GM12801 (cell line): Measurements from ENCODE around the gene EEFSEC.

ENCODE experiments used
- TF ChIP-seq, protein P1 (sequence below): IDR thresholded peaks from one replicate; pipeline ENCODE4 v1.5.1; 2011; ENCODE audit warnings: control low read depth; ENCODE audit not compliant: insufficient read length; ENCODE audit errors: extremely low read depth

EEFSEC gene

GRCh38 chr3:128319741-128320141, 166.5 kb downstream of the EEFSEC start:
- TF ChIP-seq, protein P1, sequence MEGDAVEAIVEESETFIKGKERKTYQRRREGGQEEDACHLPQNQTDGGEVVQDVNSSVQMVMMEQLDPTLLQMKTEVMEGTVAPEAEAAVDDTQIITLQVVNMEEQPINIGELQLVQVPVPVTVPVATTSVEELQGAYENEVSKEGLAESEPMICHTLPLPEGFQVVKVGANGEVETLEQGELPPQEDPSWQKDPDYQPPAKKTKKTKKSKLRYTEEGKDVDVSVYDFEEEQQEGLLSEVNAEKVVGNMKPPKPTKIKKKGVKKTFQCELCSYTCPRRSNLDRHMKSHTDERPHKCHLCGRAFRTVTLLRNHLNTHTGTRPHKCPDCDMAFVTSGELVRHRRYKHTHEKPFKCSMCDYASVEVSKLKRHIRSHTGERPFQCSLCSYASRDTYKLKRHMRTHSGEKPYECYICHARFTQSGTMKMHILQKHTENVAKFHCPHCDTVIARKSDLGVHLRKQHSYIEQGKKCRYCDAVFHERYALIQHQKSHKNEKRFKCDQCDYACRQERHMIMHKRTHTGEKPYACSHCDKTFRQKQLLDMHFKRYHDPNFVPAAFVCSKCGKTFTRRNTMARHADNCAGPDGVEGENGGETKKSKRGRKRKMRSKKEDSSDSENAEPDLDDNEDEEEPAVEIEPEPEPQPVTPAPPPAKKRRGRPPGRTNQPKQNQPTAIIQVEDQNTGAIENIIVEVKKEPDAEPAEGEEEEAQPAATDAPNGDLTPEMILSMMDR = no peak

DNA sequence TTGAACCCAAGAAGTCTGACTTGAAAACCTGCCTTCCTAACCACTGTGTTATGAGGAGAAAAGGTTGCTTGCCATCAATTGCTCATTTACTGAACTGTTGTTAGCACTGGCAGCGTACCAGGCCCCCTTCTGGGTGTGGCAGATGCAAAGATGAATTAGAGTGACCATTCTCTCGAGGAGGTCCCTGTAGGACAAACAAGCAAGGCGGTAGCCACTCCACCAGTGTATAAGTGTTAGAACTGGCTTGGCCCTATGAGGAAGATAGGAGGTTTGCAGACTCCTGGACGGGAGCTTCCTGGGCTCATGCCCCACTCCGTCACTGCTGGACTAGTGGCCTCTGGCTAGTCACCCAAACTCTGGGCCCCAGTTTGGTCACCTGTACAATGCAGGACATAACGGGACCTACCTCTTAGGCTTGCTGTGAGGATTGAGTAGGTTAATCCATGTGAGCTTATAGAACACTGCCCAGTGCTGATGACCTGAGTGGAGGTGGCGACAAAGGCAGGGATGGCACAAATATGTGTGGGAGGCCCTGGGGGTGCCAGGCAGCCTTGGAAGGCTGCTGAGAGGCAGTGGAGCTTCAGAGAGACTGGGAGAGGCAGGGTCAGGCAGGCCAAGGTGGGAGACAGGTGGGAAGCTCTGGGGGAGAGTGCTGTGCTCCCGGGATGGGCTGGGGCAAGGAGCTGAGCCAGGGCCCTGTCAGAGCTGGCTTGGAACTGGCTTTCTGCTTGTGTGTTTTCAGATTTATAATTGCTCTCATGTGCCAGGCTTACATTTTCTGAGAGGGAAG, 167.5 kb downstream of the EEFSEC start:
- TF ChIP-seq, protein P1 = no peak

- TF ChIP-seq, protein P1 = no peak
Measured at GRCh38 chr3:128321418-128321817, 168.1 kb downstream of the EEFSEC start.

DNA sequence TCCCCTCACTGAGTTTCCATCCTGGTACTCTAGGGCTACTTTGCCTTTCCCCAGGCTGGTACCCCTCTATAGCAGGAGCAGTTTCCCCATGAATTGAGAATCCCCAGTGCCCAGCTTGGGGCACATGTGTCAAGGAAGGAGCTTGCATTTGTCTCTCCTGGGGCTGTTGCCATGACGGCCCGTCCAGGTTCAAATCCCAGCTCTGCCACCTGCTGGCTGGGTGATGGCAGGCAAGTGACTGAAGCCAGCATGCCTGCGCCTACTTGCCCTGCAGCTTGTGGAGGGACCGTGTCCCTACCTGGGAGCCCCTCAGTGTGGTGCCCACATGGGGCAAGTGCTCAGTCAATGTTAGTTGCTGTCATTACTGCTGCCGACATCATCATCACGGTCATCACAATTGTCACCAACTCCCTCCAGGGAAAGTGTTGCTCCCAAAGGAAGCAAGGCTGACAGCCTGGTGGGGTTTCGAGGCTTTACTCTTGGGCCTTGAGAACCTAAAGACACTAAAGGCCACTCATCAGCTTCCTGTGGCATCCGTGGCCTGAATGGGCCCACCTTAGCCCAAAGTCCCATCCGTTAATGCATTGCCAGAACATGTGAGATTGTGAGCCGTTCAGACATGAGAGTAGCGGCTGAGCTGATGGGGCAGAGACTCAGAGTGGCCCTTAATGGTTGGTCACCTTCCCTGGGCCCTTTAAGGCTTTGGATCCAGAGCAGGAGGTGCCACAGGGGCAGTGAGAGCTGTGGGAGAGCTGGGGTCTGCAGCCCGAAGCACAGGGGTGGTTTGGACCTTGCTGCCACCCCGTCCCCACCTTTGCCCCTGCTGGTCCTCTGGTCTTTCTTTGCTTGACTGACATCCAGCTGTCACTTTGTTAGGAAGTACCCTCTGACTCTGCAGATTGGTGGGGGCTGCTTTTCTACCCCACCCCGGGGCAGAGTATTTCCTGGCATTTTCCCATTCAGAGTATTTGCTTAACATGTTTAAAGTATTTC, 169.0 kb downstream of the EEFSEC start:
- TF ChIP-seq, protein P1 = no peak

DNA sequence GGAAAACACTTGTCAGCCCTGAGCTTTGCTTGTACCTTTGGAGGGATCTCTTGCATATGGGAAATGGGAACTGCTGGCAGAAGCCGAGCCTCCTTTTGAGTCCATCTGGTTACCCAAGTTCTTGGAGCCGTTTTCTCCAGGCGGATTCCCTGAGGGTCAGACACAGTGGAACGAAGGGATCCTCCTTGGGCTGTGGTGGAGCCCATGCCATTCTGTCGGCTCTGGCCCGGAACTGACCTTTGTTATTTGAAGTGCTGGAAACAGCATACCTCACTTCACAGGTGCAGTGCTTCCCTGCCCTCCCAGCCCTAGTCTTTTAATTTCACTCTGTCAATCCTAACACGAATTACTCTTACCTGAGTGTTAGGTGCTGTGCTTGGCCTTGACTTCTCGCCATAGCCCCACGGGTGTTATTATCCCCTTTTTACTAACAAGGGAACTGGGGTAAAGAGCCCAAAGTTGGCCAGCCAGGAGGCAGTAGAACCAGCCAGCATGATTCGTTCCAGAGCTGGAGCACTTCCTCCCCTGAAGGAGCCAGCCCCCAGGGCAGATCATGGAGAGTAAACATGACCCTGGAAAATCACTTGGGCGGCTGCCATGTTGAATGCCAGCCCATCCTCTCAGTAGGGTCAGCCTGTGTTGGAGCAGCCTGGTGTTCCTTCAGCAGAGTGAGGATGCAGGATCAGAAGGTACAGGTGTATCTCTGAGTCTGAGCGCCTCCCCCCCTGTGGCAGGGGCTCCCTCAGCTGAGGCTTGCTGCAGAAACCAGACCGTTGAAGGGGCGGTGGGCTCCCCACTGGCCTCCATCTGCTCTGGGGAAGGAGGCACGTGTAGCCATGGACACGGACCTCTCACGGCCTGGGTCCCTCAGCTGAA, 170.2 kb downstream of the EEFSEC start:
- TF ChIP-seq, protein P1 = no peak

DNA sequence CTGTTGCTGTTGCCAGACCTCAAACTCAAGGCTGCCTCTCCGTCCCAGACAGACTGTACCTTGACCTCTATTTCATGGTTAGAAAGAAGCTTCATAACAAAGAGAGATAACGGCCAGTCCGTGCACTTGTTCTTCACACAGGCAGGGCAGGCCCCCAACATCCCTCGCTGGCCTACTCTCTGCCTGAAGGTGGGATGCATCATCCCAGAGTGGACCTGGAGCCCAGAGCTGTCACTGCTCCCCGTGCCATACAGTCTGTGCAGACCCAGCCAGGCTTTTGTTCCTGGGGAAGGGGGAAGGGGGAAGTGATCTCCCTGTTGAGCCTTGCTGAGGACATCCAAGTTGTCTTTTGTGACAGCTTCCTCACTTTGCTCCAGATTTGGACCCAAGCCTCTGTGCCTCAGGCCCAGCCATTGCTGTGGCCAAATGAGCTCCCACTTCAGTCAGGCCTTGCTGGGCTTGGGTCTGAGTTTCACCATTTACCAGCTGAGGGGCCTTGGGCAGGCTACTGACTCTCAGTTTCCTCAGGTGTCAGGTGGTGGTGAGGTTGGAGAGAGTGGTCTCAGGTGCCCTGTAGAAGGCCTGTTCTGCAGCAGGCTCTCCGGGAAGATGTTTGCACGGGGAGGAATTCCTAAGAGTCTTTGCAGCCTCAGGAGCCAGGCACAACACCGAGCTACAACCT, 171.8 kb downstream of the EEFSEC start:
- TF ChIP-seq, protein P1 = no peak
